Body of pancreas (tissue), 4 donors: ENCODE results near the gene MESP2. TPM values are rescaled to one million over a fixed set of nuclear protein-coding genes. Genes with fewer than 3 reads are reported as not detected.
"Not testable (repeated sequence)": the region's sequence is repeated elsewhere in the genome, so short reads cannot be mapped to it uniquely, and the experiment has no call there.

Experiments
- ATAC-seq: fragments of 150-250 bp; one replicate; pipeline ENCODE4 v1.9.1; 2016
- DNase-seq, 4 donors: peaks; one replicate each; pipeline ENCODE4 v3.0.0-alpha.2; 2019
- H3K27ac ChIP-seq, 4 donors: fragments of 200-600 bp; sonication (generic); 1 replicate in 3 of 4; 2 replicates in 1 of 4; pipeline versions ENCODE4 v1.5.1 to v1.6.1; 2016 to 2019; ENCODE audit warnings: mild to moderate bottlenecking in 1 of 4, mixed read lengths in 1 of 4, moderate library complexity in 1 of 4
- H3K27me3 ChIP-seq, 2 donors: fragments of 200-600 bp; sonication (generic); one replicate each; pipeline ENCODE4 v1.6.0; 2016; ENCODE audit warnings: mild to moderate bottlenecking in 1 of 2
- H3K36me3 ChIP-seq, 2 donors: fragments of 200-600 bp; sonication (generic); replicated peaks in 1 of 2; 2 replicates each; pipeline ENCODE4 v1.5.1; 2016; ENCODE audit warnings: low read depth in 2 of 2; ENCODE audit not compliant: insufficient read depth in 1 of 2
- H3K4me1 ChIP-seq: fragments of 200-600 bp; sonication (generic); one replicate; pipeline ENCODE4 v1.6.0; 2016
- H3K4me3 ChIP-seq, 2 donors: fragments of 200-600 bp; sonication (generic); 1 replicate in 1 of 2; 2 replicates in 1 of 2; pipeline ENCODE4 v1.5.1; 2016 to 2019
- H3K9me3 ChIP-seq, 3 donors: fragments of 200-600 bp; sonication (generic); 1 replicate in 2 of 3; 2 replicates in 1 of 3; pipeline ENCODE4 v1.5.1; 2016
- POLR2A ChIP-seq, 3 donors: fragments of 450-650 bp; IDR thresholded peaks; one replicate each; pipeline ENCODE4 v1.6.1; 2016; ENCODE audit warnings: antibody characterized with exemption in 3 of 3, mild to moderate bottlenecking in 2 of 3
- WGBS, 2 donors: methylation state at CpG; one replicate each; pipeline ENCODE4 v1.1.5; 2017; 5-methylcytosine and 5-hydroxymethylcytosine counted together
- intact Hi-C: fragments of 100-400 bp; cut with DNase I; formaldehyde crosslinking; loops from one replicate; pipeline ENCODE4 v1.15.1; 2023
- total RNA-seq, 2 donors: library from RNA; depleted of rRNA; stranded (reverse); fragments of >200 nt; gene quantifications; one replicate each; pipeline ENCODE4 v1.1.0, GENCODE V29; 2016
- TF ChIP-seq, protein P1 (sequence below), 7 experiments: fragments of 450-650 bp in 4 of 7; fragments of 200-600 bp in 3 of 7; sonication (generic) in 3 of 7; IDR thresholded peaks; one replicate each; pipeline ENCODE4 v1.5.1; 2016 to 2019; ENCODE audit warnings: antibody characterized with exemption in 7 of 7

The MESP2 gene
- total RNA-seq, 2 donors from 2014 or later, result 1.8 TPM; not detected in 1

DNA sequence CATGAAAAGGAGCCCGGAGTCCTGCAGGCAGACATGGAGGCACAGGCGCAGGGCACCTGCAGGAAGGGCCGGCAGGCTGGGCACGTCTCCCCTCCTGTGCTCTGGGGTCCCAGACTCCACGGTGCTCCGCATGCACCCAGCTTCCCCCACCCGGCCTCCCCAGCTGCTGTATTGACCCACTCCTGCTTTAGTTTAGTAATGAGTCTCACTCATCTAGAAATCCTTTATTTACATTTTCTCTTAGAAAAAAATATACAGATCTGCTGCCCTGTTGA is 8.5 kb downstream of the MESP2 start:
- ATAC-seq, result no peak
- WGBS, 2 donors, result 88 to 94% methylated on average over 7 of the region's 7 CpGs
- Histone ChIP-seq H3K27ac (peak overlapping the region; percentile 35 to 69 (median 54)), H3K36me3 (peaks cover 0 to 7% of the 10 kb centered on the region in 2 donors), H3K4me3 (no peak overlapping the region), H3K4me1 (peaks cover 43% of the 10 kb centered on the region), H3K27me3 (no peaks in the 10 kb centered on the region), H3K9me3 (no peaks in the 10 kb centered on the region)
- no peak for DNase-seq
- intact Hi-C loops, result no loop called here
- TF ChIP-seq, protein P1, sequence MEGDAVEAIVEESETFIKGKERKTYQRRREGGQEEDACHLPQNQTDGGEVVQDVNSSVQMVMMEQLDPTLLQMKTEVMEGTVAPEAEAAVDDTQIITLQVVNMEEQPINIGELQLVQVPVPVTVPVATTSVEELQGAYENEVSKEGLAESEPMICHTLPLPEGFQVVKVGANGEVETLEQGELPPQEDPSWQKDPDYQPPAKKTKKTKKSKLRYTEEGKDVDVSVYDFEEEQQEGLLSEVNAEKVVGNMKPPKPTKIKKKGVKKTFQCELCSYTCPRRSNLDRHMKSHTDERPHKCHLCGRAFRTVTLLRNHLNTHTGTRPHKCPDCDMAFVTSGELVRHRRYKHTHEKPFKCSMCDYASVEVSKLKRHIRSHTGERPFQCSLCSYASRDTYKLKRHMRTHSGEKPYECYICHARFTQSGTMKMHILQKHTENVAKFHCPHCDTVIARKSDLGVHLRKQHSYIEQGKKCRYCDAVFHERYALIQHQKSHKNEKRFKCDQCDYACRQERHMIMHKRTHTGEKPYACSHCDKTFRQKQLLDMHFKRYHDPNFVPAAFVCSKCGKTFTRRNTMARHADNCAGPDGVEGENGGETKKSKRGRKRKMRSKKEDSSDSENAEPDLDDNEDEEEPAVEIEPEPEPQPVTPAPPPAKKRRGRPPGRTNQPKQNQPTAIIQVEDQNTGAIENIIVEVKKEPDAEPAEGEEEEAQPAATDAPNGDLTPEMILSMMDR (IDR thresholded peaks at IDR 0.05), result no peak
- no peak for TF ChIP-seq POLR2A (IDR thresholded peaks at IDR 0.05)

DNA sequence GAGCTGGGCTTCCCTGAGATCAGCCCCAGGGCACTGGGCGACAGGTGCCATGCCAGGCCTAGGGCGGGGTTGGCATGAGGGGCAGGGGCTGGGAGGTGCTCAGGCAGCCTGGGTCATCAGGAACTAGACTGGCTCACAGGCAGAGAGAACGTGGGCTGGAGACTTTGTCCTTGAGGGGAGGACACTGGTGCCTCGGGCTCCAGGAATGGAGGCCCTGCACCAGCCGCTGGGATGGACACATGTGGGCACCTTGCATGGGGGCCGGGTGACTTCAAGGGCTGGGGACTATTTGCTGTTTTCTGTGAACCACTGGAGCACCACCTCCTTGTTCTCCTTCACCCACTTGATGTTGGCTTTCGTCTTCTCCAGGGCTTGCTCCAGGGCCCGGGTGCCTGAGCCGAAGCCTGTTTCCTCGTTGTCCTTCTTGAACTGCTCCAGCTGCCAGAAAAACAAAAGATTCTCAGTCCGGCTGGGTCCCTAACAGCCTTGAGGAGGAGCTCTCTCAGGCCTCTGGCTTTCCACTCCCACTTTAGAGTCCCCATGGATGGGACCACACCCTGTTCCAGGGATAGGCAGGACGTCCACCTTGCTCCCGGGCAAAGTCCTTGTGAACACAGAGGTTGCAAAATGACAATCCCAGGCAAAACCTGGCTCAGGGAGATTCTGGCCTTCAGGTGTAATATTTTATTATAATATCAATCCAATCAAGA is 9.1 kb downstream of the MESP2 start:
- no peaks in the 10 kb centered on the region for H3K9me3 ChIP-seq
- TF ChIP-seq, protein P1 (IDR thresholded peaks at IDR 0.05), result no peak
- TF ChIP-seq POLR2A (IDR thresholded peaks at IDR 0.05), result no peak
- H3K4me3 ChIP-seq, result no peak overlapping the region
- ATAC-seq (no peak), DNase-seq (peak in 1 of 4 donors; percentile 62)
- no peaks in the 10 kb centered on the region for H3K27me3 ChIP-seq
- 41 to 58% methylated on average over 9 to 12 of the region's 13 CpGs for WGBS, 2 donors
- H3K27ac ChIP-seq, result peak overlapping the region; percentile 35 to 69 (median 50)
- peaks cover 43% of the 10 kb centered on the region for H3K4me1 ChIP-seq
- intact Hi-C loops, result no loop called here
- peaks cover under 1 to 9% of the 10 kb centered on the region in 2 donors for H3K36me3 ChIP-seq

DNA sequence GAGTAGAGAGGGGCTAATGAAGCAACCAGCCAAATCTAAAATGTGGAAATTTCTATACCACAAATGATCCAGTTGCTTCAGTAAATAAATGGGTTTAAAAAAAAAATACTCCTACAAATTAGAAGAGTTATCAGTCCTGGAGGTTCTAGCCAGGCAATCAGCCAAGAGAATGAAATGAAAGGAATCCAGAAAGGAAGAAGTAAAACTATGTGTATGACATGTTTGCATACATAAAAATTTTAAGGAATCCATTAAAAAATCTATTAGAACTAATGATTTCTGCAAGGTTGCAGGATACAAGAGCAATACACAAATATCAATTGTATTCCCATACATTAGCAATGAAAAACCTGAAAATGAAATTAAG is 9.6 kb downstream of the MESP2 start:
- intact Hi-C loops, result no loop called here
- peaks cover 3 to 14% of the 10 kb centered on the region in 2 donors for H3K36me3 ChIP-seq

DNA sequence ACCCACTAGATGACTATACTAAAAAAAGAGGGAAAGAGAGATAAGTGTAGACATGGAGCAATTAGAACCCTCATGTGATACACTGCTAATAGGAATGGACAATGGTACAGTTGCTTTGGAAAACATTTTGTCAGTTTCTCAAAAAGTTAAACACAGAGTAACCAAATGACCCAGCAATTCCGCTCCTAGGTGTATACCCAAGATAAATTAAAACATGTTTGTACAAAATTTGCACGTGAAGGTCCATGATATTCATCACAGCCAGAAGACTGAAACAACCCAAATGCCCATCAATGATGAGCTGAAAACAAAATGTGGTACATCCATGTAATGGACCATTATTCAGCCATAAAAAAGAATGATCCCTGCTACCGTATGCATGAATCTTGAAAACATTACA is 11.8 kb downstream of the MESP2 start:
- no peak for ATAC-seq
- 82 to 85% methylated on average over 3 of the region's 3 CpGs for WGBS, 2 donors
- TF ChIP-seq, protein P1 (IDR thresholded peaks at IDR 0.05), result no peak
- no peak for TF ChIP-seq POLR2A (IDR thresholded peaks at IDR 0.05)
- intact Hi-C loops, result no loop called here
- Histone ChIP-seq H3K9me3 (no peaks in the 10 kb centered on the region), H3K4me1 (peaks cover 32% of the 10 kb centered on the region), H3K4me3 (no peak overlapping the region), H3K36me3 (peaks cover 3 to 25% of the 10 kb centered on the region in 2 donors), H3K27ac (no peak overlapping the region), H3K27me3 (no peaks in the 10 kb centered on the region)
- no peak for DNase-seq

More for the DNA sequence above, 9.6 kb downstream of the MESP2 start:
- Histone ChIP-seq H3K27ac (peak overlapping the region in 3 of 4 donors; percentile 35 to 69 (median 44)), H3K4me3 (no peak overlapping the region), H3K9me3 (no peaks in the 10 kb centered on the region), H3K27me3 (no peaks in the 10 kb centered on the region), H3K4me1 (peaks cover 43% of the 10 kb centered on the region)
- ATAC-seq (no peak), DNase-seq (no peak)
- TF ChIP-seq, protein P1 (IDR thresholded peaks at IDR 0.05), result no peak

DNA sequence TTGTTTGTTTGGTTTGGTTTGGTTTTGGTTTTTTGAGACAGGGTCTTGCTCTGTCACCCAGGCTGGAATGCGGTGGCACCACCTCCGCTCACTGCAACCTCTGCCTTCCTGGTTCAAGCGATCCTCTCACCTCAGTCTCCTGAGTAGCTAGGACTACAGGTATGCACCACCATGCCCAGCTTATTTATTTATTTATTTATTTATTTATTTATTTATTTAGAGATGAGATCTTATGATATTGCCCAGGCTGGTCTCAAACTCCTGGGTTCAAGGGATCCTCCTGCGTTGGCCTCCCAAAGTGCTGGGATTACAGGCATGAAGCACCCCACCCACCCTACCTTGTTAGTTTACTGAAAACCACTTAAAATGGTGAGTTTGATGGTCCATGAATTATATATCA is 12.5 kb downstream of the MESP2 start:
- intact Hi-C loops, H3K4me3 ChIP-seq: not testable (repeated sequence)

More for the DNA sequence above, 12.5 kb downstream of the MESP2 start:
- WGBS, 2 donors, result 98 to 100% methylated on average over 4 of the region's 4 CpGs
- not testable (repeated sequence) for H3K9me3 ChIP-seq, H3K27me3 ChIP-seq, ATAC-seq, H3K27ac ChIP-seq, DNase-seq
- peaks cover 26% of the 10 kb centered on the region for H3K4me1 ChIP-seq
- H3K36me3 ChIP-seq, result peaks cover 3 to 25% of the 10 kb centered on the region in 2 donors
